ENCODE measurements around the gene SRP9. TPM values are rescaled to one million over a fixed set of nuclear protein-coding genes. Genes with fewer than 3 reads are reported as not detected.

Gene SRP9
- total and polyA plus RNA-seq, 4 donors = 156 to 244 (median 182) TPM

GRCh38 chr1:225768662-225769426 lies 8.8 kb upstream of the SRP9 start:
- H3K9me3 ChIP-seq (ENCODE audit: control insufficient read depth in 4 of 4, insufficient read depth in 3 of 4, low read length in 3 of 4) = no peaks in the 10 kb centered on the region
- TF ChIP-seq, protein P1, sequence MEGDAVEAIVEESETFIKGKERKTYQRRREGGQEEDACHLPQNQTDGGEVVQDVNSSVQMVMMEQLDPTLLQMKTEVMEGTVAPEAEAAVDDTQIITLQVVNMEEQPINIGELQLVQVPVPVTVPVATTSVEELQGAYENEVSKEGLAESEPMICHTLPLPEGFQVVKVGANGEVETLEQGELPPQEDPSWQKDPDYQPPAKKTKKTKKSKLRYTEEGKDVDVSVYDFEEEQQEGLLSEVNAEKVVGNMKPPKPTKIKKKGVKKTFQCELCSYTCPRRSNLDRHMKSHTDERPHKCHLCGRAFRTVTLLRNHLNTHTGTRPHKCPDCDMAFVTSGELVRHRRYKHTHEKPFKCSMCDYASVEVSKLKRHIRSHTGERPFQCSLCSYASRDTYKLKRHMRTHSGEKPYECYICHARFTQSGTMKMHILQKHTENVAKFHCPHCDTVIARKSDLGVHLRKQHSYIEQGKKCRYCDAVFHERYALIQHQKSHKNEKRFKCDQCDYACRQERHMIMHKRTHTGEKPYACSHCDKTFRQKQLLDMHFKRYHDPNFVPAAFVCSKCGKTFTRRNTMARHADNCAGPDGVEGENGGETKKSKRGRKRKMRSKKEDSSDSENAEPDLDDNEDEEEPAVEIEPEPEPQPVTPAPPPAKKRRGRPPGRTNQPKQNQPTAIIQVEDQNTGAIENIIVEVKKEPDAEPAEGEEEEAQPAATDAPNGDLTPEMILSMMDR (IDR thresholded peaks at IDR 0.05; ENCODE audit: control extremely low read depth, extremely low read depth) = no peak
- no peak overlapping the region for H3K4me3 ChIP-seq
- H3K27ac ChIP-seq (ENCODE audit: low read depth in 1 of 2, low read length in 1 of 2) = no peak overlapping the region
- H3K27me3 ChIP-seq (ENCODE audit: control insufficient read depth in 3 of 3, insufficient read depth in 3 of 3, low read length in 2 of 3) = no peaks in the 10 kb centered on the region
- 76 to 78% methylated on average over 9 of the region's 9 CpGs for WGBS, 2 donors
- peaks cover 10 to 93% (median 54%) of the 10 kb centered on the region in 5 donors for H3K4me1 ChIP-seq (ENCODE audit: control insufficient read depth in 5 of 5, insufficient read depth in 5 of 5, low read length in 5 of 5)
- no peak overlapping the region for H3K9ac ChIP-seq (ENCODE audit: insufficient read depth in 1 of 2, low read length in 2 of 2)
- no peaks in the 10 kb centered on the region for H3K36me3 ChIP-seq (ENCODE audit: control insufficient read depth in 4 of 4, insufficient read depth in 4 of 4, low read length in 4 of 4)
- ATAC-seq (ENCODE audit: insufficient read depth, low FRiP score) (no peak), DNase-seq (no peak)

- Histone ChIP-seq H3K9me3 (ENCODE audit: control insufficient read depth in 4 of 4, insufficient read depth in 3 of 4, low read length in 3 of 4) (no peaks in the 10 kb centered on the region), H3K9ac (ENCODE audit: insufficient read depth in 1 of 2, low read length in 2 of 2) (no peak overlapping the region), H3K4me3 (no peak overlapping the region), H3K36me3 (ENCODE audit: control insufficient read depth in 4 of 4, insufficient read depth in 4 of 4, low read length in 4 of 4) (no peaks in the 10 kb centered on the region), H3K27ac (ENCODE audit: low read depth in 1 of 2, low read length in 1 of 2) (no peak overlapping the region), H3K27me3 (ENCODE audit: control insufficient read depth in 3 of 3, insufficient read depth in 3 of 3, low read length in 2 of 3) (no peaks in the 10 kb centered on the region), H3K4me1 (ENCODE audit: control insufficient read depth in 5 of 5, insufficient read depth in 5 of 5, low read length in 5 of 5) (peaks cover 5 to 92% (median 48%) of the 10 kb centered on the region in 5 donors)
- no peak for ATAC-seq (ENCODE audit: insufficient read depth, low FRiP score)
- DNase-seq = no peak
- 93% methylated on average over 5 of the region's 5 CpGs for WGBS, 2 donors
- TF ChIP-seq, protein P1 (IDR thresholded peaks at IDR 0.05; ENCODE audit: control extremely low read depth, extremely low read depth) = no peak
Observed at GRCh38 chr1:225769687-225770086, 7.9 kb upstream of the SRP9 start.

DNA sequence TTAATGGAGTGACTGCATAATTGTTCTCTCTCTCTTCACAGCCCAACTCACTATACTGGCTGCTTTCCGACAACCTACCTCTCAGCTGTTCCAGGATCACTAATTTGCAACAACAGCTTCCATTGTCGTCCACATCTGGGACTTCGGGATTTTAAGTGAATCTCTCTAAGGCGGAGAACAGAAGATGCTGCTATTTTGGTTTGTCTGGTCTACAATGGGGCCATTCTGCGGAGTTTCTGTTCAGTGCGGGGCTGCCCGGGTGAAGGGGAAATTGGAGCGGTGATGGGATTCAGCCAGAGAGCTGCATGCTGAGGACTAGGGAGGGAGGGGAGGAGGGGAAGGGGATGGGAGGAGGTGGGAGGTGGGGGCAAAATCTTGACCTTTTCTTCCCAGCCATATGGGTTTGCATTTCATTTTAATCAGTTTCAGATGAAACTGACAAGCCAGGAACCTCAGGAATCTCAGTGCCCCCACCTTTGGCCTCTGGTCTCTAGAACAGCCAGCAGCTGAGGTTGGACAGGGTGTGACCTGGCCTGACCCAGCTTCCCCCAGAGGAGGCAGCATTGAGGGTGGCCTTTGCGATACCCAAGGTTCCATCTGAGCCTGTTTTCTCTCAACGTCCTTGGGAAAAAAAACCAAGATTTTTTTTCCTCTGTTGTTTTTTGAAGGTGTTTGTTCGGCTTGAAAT lies 6.9 kb upstream of the SRP9 start:
- DNase-seq (no peak), ATAC-seq (ENCODE audit: insufficient read depth, low FRiP score) (no peak)
- WGBS, 2 donors = 86 to 93% methylated on average over 11 of the region's 11 CpGs
- H3K27me3 ChIP-seq (ENCODE audit: control insufficient read depth in 3 of 3, insufficient read depth in 3 of 3, low read length in 2 of 3) = no peaks in the 10 kb centered on the region
- TF ChIP-seq, protein P1 (IDR thresholded peaks at IDR 0.05; ENCODE audit: control extremely low read depth, extremely low read depth) = no peak
- no peaks in the 10 kb centered on the region for H3K36me3 ChIP-seq (ENCODE audit: control insufficient read depth in 4 of 4, insufficient read depth in 4 of 4, low read length in 4 of 4)
- H3K4me3 ChIP-seq = no peak overlapping the region
- peaks cover 5 to 90% (median 48%) of the 10 kb centered on the region in 5 donors for H3K4me1 ChIP-seq (ENCODE audit: control insufficient read depth in 5 of 5, insufficient read depth in 5 of 5, low read length in 5 of 5)
- H3K9ac ChIP-seq (ENCODE audit: insufficient read depth in 1 of 2, low read length in 2 of 2) = no peak overlapping the region
- no peaks in the 10 kb centered on the region for H3K9me3 ChIP-seq (ENCODE audit: control insufficient read depth in 4 of 4, insufficient read depth in 3 of 4, low read length in 3 of 4)
- H3K27ac ChIP-seq (ENCODE audit: low read depth in 1 of 2, low read length in 1 of 2) = no peak overlapping the region

All from lung (tissue), 12 donors.